Breast epithelium (tissue), 3 donors: Measurements from ENCODE around the gene MAJIN.

ENCODE experiments used
- CTCF ChIP-seq, 3 donors: fragments of 450-650 bp; IDR thresholded peaks; one replicate each; pipeline ENCODE4 v1.5.1; 2016 to 2017; ENCODE audit warnings: antibody characterized with exemption in 3 of 3, mild to moderate bottlenecking in 3 of 3, moderate library complexity in 3 of 3
- POLR2A ChIP-seq: fragments of 450-650 bp; IDR thresholded peaks from one replicate; pipeline ENCODE4 v1.6.1; 2016; ENCODE audit warnings: antibody characterized with exemption, mild to moderate bottlenecking, moderate library complexity

GRCh38 chr11:64925536-64926436 lies 46.1 kb downstream of the MAJIN start:
- TF ChIP-seq CTCF (IDR thresholded peaks at IDR 0.05) (no peak), POLR2A (no peak)
